HG02763 (cell line): ENCODE measurements around the gene NTNG2.

Experiments used
- ATAC-seq: cut with Tn5 transposase; IDR thresholded peaks from one replicate; pipeline ENCODE4 v1.9.1; 2021; ENCODE audit warnings: mild to moderate bottlenecking, moderate library complexity; ENCODE audit not compliant: unreplicated experiment

NTNG2 gene

DNA sequence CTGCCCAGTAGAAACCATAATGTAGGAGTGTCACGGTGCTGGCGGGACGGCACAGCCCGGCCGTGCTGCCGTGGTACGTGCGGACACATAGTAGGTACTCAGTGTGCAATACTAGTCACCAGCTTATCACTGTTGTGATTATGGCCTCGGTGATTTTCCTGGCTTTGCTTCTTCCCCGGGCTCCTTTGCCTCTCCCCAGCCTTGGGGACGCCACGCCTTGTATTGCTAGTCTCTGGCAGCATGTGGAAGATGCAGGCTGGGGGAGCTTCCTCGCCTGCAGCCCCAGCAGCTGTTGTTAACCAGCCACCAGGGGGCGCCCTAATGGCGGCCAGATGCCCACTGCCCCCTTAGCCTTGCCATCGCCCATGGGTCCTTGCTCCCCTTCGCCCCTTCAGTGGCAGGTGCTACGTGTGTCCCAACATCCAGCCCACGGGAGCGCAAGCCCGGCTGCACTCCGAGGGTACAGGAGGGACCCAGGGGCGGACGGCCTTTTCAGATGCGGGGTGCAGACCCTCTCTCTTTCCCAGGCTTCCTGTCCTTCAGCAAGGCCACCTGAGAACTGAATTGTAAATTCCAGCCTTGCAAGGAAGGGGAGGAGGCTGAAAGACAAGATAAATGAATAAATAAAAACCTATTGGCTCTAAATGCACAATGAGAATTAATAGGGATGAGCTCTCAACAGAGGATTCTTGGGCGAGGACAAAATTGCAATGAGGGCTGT, 8.0 kb downstream of the NTNG2 start:
- ATAC-seq, result no peak

- no peak for ATAC-seq
Measured at GRCh38 chr9:132171702-132172101, 9.8 kb downstream of the NTNG2 start.

DNA sequence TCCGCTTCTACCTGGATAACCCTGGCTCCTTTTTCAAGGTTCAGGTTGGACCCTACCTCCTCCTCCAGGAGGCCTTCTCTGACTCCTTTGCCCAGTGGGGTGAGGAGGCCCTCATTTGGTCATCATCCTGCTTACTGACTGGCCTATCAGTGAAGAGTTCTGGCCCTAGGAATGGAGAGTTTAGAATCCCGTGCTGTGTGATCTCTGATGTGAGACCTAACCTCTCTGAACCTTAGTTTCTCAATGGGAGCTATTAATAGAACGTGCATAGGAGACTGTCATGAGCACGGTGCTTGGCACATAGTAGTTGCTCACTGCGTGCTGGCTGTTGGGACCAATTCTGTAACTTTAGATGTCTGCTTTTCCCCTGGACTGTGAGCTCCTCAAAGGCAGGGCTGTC, 10.3 kb downstream of the NTNG2 start:
- ATAC-seq, result no peak

- ATAC-seq, result no peak
Measured at GRCh38 chr9:132175431-132175830, 13.6 kb downstream of the NTNG2 start.

- no peak for ATAC-seq
Measured at GRCh38 chr9:132176338-132176737, 14.5 kb downstream of the NTNG2 start.

GRCh38 chr9:132181796-132182313, 20.0 kb downstream of the NTNG2 start:
- ATAC-seq, result no peak

- no peak for ATAC-seq
Measured at GRCh38 chr9:132182314-132183091, 20.6 kb downstream of the NTNG2 start.

DNA sequence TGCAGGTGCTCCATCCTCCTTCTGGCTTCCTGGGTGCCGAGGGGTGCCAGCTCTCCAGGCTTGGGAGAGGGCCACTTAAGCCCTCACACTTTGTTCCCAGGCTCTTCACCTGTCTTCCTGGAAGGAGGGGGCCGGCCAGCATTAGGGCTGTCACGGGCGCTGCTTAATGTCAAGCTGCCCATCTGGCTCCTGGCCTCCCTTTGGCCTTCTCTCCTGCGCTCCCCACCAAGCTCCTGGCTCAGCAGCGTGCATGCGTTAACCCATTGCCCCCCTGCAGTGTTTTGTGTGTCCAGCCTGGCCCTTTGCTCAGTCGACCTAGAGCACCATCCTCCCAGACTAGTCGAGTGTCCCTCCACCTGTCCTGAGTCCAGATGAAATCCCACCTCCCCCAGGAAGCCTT, 21.3 kb downstream of the NTNG2 start:
- ATAC-seq, result no peak

- ATAC-seq, result no peak
Measured at GRCh38 chr9:132183715-132184114, 21.9 kb downstream of the NTNG2 start.

DNA sequence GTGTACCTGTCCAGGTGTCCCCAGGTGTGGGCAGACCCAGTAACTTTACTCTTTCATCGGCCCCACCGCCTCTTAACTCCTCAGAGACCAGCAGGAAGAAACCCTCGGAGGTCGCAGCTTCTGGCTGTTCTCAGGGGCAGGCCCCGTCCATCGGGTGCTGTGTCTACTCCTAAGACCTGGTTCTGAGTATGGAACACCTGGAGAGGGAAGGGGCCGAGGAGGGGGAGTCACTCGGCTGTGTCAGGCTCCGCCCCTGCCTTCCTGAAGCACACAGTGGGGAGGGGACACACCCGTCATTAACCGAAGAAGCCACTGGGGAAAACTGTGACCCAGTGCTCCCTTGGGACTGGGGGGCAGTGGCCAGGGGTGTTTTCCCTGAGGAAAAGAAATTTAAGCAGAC, 22.3 kb downstream of the NTNG2 start:
- no peak for ATAC-seq

GRCh38 chr9:132185073-132186009, 23.5 kb downstream of the NTNG2 start:
- no peak for ATAC-seq

GRCh38 chr9:132187121-132187620, 25.3 kb downstream of the NTNG2 start:
- no peak for ATAC-seq

DNA sequence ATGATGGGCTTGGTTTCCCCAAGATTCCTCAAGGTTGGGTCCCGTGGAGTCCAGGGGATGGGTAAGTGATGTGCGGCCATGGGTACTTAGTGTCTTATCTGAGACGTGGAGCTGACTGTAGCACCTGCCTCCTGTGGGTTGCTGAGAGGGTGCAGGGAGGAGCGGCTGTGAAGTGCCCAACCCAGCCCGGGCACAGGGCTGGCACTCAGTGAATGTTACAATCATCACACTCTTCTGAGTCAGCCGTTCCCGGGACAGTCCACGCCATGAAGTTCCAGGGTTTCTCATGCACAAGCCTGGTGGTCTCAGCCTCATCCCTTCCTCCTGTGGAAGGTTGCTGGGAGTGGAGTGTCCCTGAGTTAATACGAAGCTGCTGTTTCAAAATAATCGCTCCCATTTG, 29.1 kb downstream of the NTNG2 start:
- ATAC-seq, result no peak

- no peak for ATAC-seq
Measured at GRCh38 chr9:132192728-132193127, 30.9 kb downstream of the NTNG2 start.

DNA sequence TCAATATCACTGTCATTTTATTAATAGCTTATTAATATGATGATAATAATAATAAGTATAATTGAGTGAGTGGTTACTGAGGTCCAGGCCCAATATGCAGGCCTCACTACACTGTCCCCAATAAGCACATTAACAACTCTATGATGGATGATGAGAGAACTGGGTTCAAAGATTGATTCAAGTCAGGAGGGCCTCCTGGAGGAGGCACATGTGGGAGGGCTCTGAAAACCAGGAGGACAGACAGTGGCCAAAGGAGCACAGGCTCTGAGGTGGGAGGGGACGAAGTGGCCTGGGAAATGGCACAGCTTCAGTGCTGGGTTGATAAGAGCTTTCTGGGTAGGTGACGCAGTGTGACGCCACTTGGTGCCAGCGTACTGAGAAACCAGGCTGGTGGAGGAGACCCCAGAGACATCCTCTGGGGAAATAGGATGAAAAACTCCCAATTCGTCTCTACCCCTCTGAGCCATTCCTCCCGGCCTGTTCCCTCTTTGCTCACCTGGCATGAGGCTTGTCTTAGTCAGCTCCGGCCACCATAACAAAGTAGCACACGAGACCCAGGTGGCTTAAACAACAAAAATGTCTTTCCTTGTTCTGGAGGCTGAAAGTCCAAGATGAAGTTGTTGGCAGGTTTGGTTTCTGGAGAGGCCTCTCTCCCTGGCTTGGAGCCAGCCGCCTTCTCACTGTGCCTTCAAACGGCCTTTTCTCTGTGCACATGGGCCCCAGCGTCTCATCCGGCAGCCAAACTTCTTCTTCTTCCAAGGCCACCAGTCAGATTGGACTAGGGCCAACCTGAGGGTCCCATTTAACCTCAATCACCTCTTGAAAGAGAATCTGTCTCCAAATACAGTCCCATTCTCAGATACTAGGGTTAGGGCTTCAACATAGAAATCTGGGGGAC, 31.6 kb downstream of the NTNG2 start:
- ATAC-seq, result no peak

DNA sequence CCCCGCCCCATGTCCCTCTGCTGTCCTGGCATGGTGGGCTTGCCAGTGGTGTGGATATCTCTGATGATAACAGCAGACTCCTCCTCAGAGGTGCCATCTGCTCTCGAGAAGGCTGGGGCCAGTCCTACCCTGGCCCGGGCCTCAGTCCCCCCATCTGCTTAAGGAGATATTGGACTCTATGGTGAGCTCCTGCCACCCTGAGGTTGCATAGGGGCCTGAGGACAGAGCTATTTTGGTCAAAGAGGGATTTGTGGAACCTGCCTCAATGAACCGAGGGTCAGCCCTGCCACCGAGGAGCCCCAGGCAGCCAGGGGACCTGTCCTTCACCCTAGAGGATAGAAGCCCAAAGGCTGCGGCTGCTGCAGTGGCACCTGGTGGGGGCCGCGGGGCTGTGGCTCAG, 32.6 kb downstream of the NTNG2 start:
- no peak for ATAC-seq

DNA sequence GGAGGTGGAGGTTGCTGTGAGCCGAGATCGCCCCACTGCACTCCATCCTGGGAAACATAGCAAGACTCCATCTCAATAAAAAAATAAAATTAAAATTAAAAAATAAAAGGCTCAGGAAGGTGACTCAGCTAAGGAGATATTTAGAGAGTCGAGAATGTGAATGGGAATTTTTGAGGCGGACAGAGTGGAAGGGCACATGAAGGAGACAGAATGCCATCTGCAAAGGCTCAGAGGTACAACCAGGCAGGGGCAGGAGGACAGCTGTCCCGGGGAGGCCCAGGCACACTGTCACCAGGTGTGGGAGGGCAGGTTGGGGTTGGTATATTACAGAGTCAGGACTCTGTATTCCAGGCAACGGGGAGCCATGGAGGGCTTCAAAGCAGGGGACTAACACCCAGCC, 35.5 kb downstream of the NTNG2 start:
- no peak for ATAC-seq

GRCh38 chr9:132197856-132198550, 36.1 kb downstream of the NTNG2 start:
- ATAC-seq, result no peak

- ATAC-seq, result no peak
Measured at GRCh38 chr9:132199056-132199455, 37.2 kb downstream of the NTNG2 start.
